ENCODE measurements around the gene TBX2. TPM values are rescaled to one million over a fixed set of nuclear protein-coding genes. Genes with fewer than 3 reads are reported as not detected.

Gene TBX2
- total RNA-seq, 1 donor from 2014 or later = 1.7 TPM

- no peak overlapping the region for H3K4me3 ChIP-seq (ENCODE audit: low read depth, low read length)
- TF ChIP-seq CTCF (conservative IDR thresholded peaks at IDR 0.05; ENCODE audit: low read depth, low read length) = no peak
- no peak for DNase-seq (ENCODE audit: low read depth)
Observed at GRCh38 chr17:61390479-61390791, 9.2 kb upstream of the TBX2 start.

- DNase-seq (ENCODE audit: low read depth) = no peak
- TF ChIP-seq CTCF (conservative IDR thresholded peaks at IDR 0.05; ENCODE audit: low read depth, low read length) = no peak
- H3K4me3 ChIP-seq (ENCODE audit: low read depth, low read length) = no peak overlapping the region
Observed at GRCh38 chr17:61391595-61392291, 7.9 kb upstream of the TBX2 start.

GRCh38 chr17:61392679-61393078 lies 7.0 kb upstream of the TBX2 start:
- no peak overlapping the region for H3K4me3 ChIP-seq (ENCODE audit: low read depth, low read length)
- DNase-seq (ENCODE audit: low read depth) = no peak
- no peak for TF ChIP-seq CTCF (conservative IDR thresholded peaks at IDR 0.05; ENCODE audit: low read depth, low read length)

- H3K4me3 ChIP-seq (ENCODE audit: low read depth, low read length) = no peak overlapping the region
- DNase-seq (ENCODE audit: low read depth) = no peak
- peak; percentile 52 for TF ChIP-seq CTCF (conservative IDR thresholded peaks at IDR 0.05; ENCODE audit: low read depth, low read length)
Observed at GRCh38 chr17:61393550-61393903, 6.1 kb upstream of the TBX2 start.

GRCh38 chr17:61393904-61394629 lies 5.6 kb upstream of the TBX2 start:
- DNase-seq (ENCODE audit: low read depth) = no peak
- no peak overlapping the region for H3K4me3 ChIP-seq (ENCODE audit: low read depth, low read length)
- TF ChIP-seq CTCF (conservative IDR thresholded peaks at IDR 0.05; ENCODE audit: low read depth, low read length) = no peak

- no peak overlapping the region for H3K4me3 ChIP-seq (ENCODE audit: low read depth, low read length)
- no peak for DNase-seq (ENCODE audit: low read depth)
- TF ChIP-seq CTCF (conservative IDR thresholded peaks at IDR 0.05; ENCODE audit: low read depth, low read length) = no peak
Observed at GRCh38 chr17:61394630-61395408, 4.8 kb upstream of the TBX2 start.
